Measurements from ENCODE around the gene BLNK. TPM values are rescaled to one million over a fixed set of nuclear protein-coding genes. Genes with fewer than 3 reads are reported as not detected.

Gene BLNK
- polyA plus RNA-seq, 2 of the 4 experiments (the other 2 are of a cell fraction), result not detected

- Histone ChIP-seq H3K4me1 (no peaks in the 10 kb centered on the region), H3K4me2 (no peak overlapping the region), H3K4me3 (no peak overlapping the region), H3K27ac (no peak overlapping the region), H3K9me3 (no peaks in the 10 kb centered on the region)
- no peak for TF ChIP-seq NFE2L2 (conservative IDR thresholded peaks at IDR 0.05; ENCODE audit: low read length)
- TF ChIP-seq E2F6 (IDR thresholded peaks at IDR 0.05; ENCODE audit: borderline replicate concordance, low read depth), result no peak
- TF ChIP-seq HOXA7 (CRISPR knock-in tag; IDR thresholded peaks at IDR 0.05), result no peak
- TF ChIP-seq PHF8 (IDR thresholded peaks at IDR 0.05; ENCODE audit: borderline replicate concordance, low read depth), result no peak
- TF ChIP-seq CBX8 (IDR thresholded peaks at IDR 0.05), result no peak
- no peak for TF ChIP-seq HOXB13 (CRISPR knock-in tag; IDR thresholded peaks at IDR 0.05; ENCODE audit: low read depth)
- no peak for TF ChIP-seq RAD21 (conservative IDR thresholded peaks at IDR 0.05 in 1 of 2, IDR thresholded peaks at IDR 0.05 in 1 of 2)
- no peak for TF ChIP-seq JUN (IDR thresholded peaks at IDR 0.05)
- TF ChIP-seq CHD2 (IDR thresholded peaks at IDR 0.05; ENCODE audit: low read length, partially characterized antibody), result no peak
- no peak for TF ChIP-seq HEYL (CRISPR knock-in tag; IDR thresholded peaks at IDR 0.05)
- no peak for TF ChIP-seq SREBF2 (IDR thresholded peaks at IDR 0.05)
- TF ChIP-seq, protein P1, sequence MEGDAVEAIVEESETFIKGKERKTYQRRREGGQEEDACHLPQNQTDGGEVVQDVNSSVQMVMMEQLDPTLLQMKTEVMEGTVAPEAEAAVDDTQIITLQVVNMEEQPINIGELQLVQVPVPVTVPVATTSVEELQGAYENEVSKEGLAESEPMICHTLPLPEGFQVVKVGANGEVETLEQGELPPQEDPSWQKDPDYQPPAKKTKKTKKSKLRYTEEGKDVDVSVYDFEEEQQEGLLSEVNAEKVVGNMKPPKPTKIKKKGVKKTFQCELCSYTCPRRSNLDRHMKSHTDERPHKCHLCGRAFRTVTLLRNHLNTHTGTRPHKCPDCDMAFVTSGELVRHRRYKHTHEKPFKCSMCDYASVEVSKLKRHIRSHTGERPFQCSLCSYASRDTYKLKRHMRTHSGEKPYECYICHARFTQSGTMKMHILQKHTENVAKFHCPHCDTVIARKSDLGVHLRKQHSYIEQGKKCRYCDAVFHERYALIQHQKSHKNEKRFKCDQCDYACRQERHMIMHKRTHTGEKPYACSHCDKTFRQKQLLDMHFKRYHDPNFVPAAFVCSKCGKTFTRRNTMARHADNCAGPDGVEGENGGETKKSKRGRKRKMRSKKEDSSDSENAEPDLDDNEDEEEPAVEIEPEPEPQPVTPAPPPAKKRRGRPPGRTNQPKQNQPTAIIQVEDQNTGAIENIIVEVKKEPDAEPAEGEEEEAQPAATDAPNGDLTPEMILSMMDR (IDR thresholded peaks at IDR 0.05), result no peak
- TF ChIP-seq ZSCAN20 (CRISPR knock-in tag; IDR thresholded peaks at IDR 0.05), result no peak
- no peak for DNase-seq (ENCODE audit: low read depth in 1 of 2, low spot score in 1 of 2)
- ATAC-seq, result no peak
- ChIA-PET POLR2A (no interaction called here), CTCF (interaction anchor here (0.5 to 1.3 kb wide), 3 partner anchors 14 to 272 kb away, joined by 3 to 4 read pairs (median 4); no protein-coding TSS in a partner anchor)
- FAIRE-seq, result no peak
- WGBS (ENCODE audit: missing lambda C conversion rate), result 62% methylated on average over 3 of the region's 3 CpGs
Measured at GRCh38 chr10:96222441-96222840, 48.9 kb downstream of the BLNK start.

GRCh38 chr10:96218826-96219225 lies 52.5 kb downstream of the BLNK start:
- no peak overlapping the region for H3K4me2 ChIP-seq
- H3K27ac ChIP-seq, result no peak overlapping the region
- ChIA-PET POLR2A (no interaction called here), CTCF (interaction anchor here (0.9 to 2.1 kb wide), 2 partner anchors 9 to 11 kb away, joined by 3 to 8 read pairs; no protein-coding TSS in a partner anchor)
- TF ChIP-seq SREBF2 (IDR thresholded peaks at IDR 0.05), result no peak
- TF ChIP-seq, protein P2, sequence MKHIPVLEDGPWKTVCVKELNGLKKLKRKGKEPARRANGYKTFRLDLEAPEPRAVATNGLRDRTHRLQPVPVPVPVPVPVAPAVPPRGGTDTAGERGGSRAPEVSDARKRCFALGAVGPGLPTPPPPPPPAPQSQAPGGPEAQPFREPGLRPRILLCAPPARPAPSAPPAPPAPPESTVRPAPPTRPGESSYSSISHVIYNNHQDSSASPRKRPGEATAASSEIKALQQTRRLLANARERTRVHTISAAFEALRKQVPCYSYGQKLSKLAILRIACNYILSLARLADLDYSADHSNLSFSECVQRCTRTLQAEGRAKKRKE (CRISPR knock-in tag; IDR thresholded peaks at IDR 0.05; ENCODE audit: low read depth), result no peak
- peak; percentile 67 for TF ChIP-seq MAFK (IDR thresholded peaks at IDR 0.05; ENCODE audit: partially characterized antibody)
- TF ChIP-seq, protein P3, sequence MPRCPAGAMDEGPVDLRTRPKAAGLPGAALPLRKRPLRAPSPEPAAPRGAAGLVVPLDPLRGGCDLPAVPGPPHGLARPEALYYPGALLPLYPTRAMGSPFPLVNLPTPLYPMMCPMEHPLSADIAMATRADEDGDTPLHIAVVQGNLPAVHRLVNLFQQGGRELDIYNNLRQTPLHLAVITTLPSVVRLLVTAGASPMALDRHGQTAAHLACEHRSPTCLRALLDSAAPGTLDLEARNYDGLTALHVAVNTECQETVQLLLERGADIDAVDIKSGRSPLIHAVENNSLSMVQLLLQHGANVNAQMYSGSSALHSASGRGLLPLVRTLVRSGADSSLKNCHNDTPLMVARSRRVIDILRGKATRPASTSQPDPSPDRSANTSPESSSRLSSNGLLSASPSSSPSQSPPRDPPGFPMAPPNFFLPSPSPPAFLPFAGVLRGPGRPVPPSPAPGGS (IDR thresholded peaks at IDR 0.05), result no peak
- no peak for TF ChIP-seq HOXB5 (CRISPR knock-in tag; IDR thresholded peaks at IDR 0.05)
- WGBS (ENCODE audit: missing lambda C conversion rate), result 28% methylated on average over 5 of the region's 5 CpGs
- no peaks in the 10 kb centered on the region for H3K4me1 ChIP-seq
- FAIRE-seq (no peak), ATAC-seq (no peak), DNase-seq (ENCODE audit: low read depth in 1 of 2, low spot score in 1 of 2) (no peak)
- no peak overlapping the region for H3K4me3 ChIP-seq
- H3K9me3 ChIP-seq, result no peaks in the 10 kb centered on the region

- ChIA-PET CTCF (interaction anchor here (0.9 kb wide), 1 partner anchor 11 kb away, joined by 3 read pairs; no protein-coding TSS in a partner anchor), POLR2A (no interaction called here)
- no peak for TF ChIP-seq KDM5A (IDR thresholded peaks at IDR 0.05)
- TF ChIP-seq MAZ (IDR thresholded peaks at IDR 0.05; ENCODE audit: borderline replicate concordance, low read depth, low read length), result no peak
- TF ChIP-seq REST (IDR thresholded peaks at IDR 0.05), result no peak
- TF ChIP-seq E2F6 (IDR thresholded peaks at IDR 0.05; ENCODE audit: borderline replicate concordance, low read depth), result no peak
- no peak for TF ChIP-seq HEYL (CRISPR knock-in tag; IDR thresholded peaks at IDR 0.05)
- no peak for TF ChIP-seq RFX5 (IDR thresholded peaks at IDR 0.05)
- TF ChIP-seq POLR2A (IDR thresholded peaks at IDR 0.05; ENCODE audit: low read length), result no peak
- TF ChIP-seq RNF2 (IDR thresholded peaks at IDR 0.05; ENCODE audit: borderline replicate concordance, low read depth), result no peak
- no peak for FAIRE-seq
- WGBS (ENCODE audit: missing lambda C conversion rate), result 22% methylated on average over 4 of the region's 4 CpGs
- Histone ChIP-seq H3K4me3 (no peak overlapping the region), H3K27ac (no peak overlapping the region), H3K4me2 (no peak overlapping the region), H3K4me1 (no peaks in the 10 kb centered on the region), H3K9me3 (no peaks in the 10 kb centered on the region)
- DNase-seq (ENCODE audit: low read depth in 1 of 2, low spot score in 1 of 2), result no peak
- ATAC-seq, result no peak
Measured at GRCh38 chr10:96217711-96218110, 53.7 kb downstream of the BLNK start.
